GM21786 (cell line): ENCODE data around the gene ENTR1.
"Not testable (repeated sequence)": the region's sequence is repeated elsewhere in the genome, so short reads cannot be mapped to it uniquely, and the experiment has no call there.

Source experiments
- ATAC-seq: cut with Tn5 transposase; IDR thresholded peaks from one replicate; pipeline ENCODE4 v1.9.1; 2021; ENCODE audit not compliant: unreplicated experiment

ENTR1 gene

DNA sequence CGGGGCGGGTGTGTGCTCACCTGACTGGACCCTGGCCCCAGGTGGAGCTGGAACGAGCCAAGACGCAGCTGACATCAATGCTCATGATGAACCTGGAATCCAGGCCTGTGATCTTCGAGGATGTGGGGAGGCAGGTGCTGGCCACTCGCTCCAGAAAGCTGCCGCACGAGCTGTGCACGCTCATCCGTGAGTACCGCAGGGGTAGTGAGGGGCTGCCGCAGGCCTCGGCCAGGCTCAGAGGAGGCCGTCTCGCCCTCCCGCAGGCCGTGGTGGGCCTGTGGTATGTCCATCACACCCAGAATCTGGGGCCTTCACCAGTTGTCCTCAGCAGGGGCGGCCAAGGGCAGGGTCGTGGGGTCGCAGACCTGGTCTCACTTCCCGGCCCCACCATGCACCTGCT lies 11.4 kb upstream of the ENTR1 start:
- no peak for ATAC-seq

GRCh38 chr9:136419092-136419420 lies 8.6 kb upstream of the ENTR1 start:
- no peak for ATAC-seq

GRCh38 chr9:136418182-136419091 lies 8.0 kb upstream of the ENTR1 start:
- no peak for ATAC-seq

DNA sequence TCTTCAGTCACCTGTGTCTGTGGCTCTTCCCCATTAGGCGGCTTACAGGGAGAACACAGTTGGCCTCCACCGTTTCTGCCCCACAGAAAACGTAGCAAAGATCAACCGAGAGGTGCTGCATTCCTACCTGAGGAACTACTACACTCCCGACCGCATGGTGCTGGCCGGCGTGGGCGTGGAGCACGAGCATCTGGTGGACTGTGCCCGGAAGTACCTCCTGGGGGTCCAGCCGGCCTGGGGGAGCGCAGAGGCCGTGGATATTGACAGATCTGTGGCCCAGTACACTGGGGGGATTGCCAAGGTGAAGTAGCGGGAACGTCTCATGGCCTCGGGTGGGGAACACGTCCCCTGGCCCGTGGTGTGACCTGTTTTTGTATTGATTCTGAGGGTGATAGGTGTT lies 6.5 kb upstream of the ENTR1 start:
- ATAC-seq = no peak

DNA sequence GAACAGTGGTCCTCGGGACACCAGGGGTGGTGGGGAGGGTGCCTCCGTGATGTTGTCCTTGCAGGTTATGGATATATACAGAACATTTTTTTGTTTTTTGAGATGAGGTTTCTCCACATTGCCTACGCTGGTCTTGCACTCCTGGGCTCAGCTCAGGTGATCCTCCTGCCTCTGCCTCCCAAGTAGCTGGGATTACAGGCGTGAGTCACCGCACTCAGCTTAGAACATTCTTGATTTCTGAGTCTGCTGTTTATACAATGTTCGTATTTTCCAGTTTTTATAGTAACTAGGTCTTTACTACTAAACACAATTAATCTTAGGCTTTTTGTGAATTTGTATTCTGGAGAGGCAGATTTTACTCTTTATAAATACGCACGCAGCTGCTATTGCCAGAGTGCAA lies 6.0 kb upstream of the ENTR1 start:
- ATAC-seq = no peak

- ATAC-seq = no peak
Observed at GRCh38 chr9:136412962-136413361, 2.5 kb upstream of the ENTR1 start.

DNA sequence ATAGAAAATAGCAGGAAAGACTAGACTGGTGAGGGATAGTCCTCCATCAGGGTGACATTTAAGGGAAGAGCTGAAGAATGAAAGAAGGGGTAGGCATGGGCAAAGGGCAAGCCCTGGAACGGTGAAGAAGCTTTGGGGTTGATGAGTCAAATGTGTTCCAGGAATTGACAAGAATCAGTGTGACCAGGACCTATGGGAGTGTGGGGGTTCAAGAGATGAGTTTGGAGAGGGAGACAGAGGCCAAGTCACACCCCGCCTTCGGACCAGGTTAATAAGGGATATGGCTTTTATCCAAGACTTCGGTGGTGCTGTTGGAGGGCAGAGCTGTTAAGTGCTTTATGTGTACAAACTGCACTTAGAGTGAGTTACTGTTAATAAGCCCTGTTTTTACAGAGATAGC lies 964 bp upstream of the ENTR1 start:
- no peak for ATAC-seq

GRCh38 chr9:136409557-136410455 lies 608 bp downstream of the ENTR1 start:
- peak; percentile 8 for ATAC-seq

GRCh38 chr9:136407911-136408310 lies 2.5 kb downstream of the ENTR1 start:
- no peak for ATAC-seq

DNA sequence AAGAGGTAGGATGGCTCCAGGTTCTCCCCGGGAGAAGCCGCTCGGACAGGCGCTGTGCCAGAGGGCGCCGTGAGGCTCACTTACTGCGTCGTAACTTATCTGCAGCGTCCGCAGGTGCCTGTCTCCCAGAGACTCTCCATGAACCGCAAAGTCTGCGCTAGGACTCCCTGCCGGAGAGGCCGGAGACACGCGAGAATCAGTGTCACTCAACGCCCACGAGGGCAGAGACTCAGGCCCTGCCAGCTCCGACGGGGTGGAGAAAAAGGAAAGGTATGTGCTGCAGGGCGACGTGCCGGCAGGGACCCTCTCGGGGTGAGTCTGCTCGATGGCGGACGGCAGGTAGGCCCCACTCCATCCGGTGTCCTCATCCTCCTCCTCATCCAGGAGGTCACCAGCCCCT lies 3.4 kb downstream of the ENTR1 start:
- ATAC-seq = not testable (repeated sequence)

- not testable (repeated sequence) for ATAC-seq
Observed at GRCh38 chr9:136405904-136406303, 4.5 kb downstream of the ENTR1 start.

GRCh38 chr9:136405481-136405880 lies 4.9 kb downstream of the ENTR1 start:
- no peak for ATAC-seq

GRCh38 chr9:136404801-136405136 lies 5.6 kb downstream of the ENTR1 start:
- no peak for ATAC-seq

- no peak for ATAC-seq
Observed at GRCh38 chr9:136403915-136404800, 6.3 kb downstream of the ENTR1 start.

DNA sequence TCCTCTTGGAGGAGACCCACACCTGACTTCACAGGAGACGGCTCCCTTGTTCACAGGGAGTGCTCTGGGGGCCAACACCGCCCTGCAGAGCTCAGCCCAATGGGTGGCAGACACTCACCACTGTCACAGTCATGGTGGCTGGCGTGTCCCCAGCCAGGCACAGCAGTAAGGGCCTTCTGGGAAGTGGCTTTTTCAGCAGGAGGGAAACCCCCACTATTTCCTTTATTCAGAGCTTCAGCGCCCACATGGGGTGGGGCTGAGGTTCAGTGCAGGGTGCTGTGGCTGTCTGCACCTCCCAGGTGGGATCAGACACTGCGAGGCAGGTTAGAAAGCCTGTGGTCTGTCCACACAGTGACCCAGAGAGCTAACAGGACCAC lies 6.9 kb downstream of the ENTR1 start:
- no peak for ATAC-seq

GRCh38 chr9:136402067-136402466 lies 8.3 kb downstream of the ENTR1 start:
- no peak for ATAC-seq

DNA sequence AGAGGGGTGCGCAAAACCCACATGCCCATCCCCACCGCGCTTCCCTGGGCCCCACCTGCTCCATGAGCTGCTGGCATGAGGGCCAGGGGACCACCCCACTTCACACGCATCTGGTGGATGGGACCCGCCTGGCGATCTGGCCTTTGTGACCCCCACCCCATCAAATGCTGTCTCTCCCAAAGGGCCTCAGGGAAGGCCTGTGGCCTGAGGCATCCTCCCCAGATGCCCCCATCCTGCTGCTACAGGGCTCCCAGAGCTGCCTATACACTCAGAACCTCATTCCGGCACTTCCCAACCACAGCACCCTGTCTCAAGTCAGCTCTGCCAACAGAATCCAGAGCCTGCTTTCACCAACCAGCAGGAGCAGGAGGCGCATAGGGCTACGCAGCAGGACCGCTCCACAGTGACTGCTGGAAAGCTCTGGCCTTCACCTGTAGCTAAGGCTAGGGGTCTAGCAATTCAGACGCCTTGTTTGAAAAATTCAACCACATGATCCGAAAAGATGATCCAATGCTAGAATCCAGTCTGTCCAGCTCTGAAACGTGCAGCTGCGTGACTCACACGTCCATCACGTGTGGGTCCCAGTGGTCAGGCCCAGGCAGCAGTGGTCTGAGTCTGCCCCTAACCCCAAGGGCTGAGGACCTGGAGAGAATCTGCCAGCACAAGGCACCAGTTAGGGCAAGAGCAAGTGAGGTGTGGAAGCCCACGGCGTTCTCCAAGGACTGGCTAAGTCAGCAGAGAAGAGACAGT lies 9.1 kb downstream of the ENTR1 start:
- ATAC-seq = no peak

GRCh38 chr9:136400038-136400834 lies 10.2 kb downstream of the ENTR1 start, which contains the start of gene SNAPC4:
TSS of gene SNAPC4 (minus strand) at chr9:136400170. CDS start at chr9:136398428, 1,742 bp downstream.
- peak; percentile 55 for ATAC-seq

- ATAC-seq = no peak
Observed at GRCh38 chr9:136399176-136400037, 11.0 kb downstream of the ENTR1 start.
